ENCODE measurements around the gene ARHGEF12.
A peak's percentile ranks its signal among the peaks of the same experiment; 100 is the strongest.

The ARHGEF12 gene

DNA sequence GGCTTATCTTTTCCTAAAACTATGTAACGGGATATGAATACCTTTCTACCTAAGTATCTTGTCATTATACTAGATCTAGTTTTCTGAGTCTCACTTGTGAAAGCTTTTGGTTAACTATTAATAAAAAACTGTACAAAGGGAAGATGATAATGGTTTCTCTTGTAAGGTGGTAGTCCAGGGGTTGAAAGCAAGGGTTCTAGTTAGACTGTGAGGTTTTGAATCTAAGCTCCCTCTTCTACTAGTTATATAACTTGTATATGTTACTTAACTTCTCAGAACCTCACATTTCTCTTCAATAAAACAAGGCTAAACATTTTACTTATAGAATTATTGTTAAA lies 54.3 kb downstream of the ARHGEF12 start:
- no peak for DNase-seq

- DNase-seq = no peak
Observed at GRCh38 chr11:120391292-120391691, 55.1 kb downstream of the ARHGEF12 start.

DNA sequence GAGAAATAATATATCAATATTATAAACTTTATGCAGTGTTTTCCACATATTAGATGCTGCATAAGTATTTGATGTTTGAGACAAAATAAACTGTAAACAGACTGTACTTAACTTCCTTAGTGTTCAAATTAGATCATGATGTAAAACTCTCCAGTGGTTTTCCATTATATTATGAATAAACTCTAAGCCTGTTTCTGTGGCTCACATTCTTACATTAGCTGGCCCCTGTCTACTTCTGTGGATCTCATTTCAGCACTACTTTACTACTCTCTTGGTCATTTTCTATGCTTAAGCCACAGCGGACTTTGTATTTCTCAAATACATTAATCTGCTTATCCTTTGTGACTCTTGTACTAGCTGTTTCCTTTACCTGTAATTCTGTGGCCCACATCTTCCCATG lies 55.6 kb downstream of the ARHGEF12 start:
- no peak for DNase-seq

GRCh38 chr11:120392314-120392713 lies 56.1 kb downstream of the ARHGEF12 start:
- no peak for DNase-seq

- DNase-seq = no peak
Observed at GRCh38 chr11:120392793-120393192, 56.6 kb downstream of the ARHGEF12 start.

GRCh38 chr11:120394119-120394518 lies 57.9 kb downstream of the ARHGEF12 start:
- no peak for DNase-seq

DNA sequence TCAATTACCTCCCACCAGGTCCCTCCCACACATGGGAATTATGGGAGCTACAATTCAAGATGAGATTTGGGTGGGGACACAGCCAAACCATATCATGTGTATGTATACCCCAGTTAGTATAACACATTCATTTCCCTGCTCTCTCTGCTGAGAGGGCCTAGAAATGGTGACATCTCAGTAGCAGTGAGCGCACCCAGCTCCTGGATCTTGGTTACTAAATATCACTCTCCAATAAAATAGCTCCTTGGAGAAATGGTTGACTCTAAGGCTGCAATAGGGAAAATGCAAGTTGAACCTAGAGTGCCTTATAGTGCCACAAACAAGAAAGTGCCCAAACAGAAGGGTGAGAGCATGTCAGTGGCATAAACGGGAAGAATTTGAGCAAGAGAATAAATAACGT lies 59.6 kb downstream of the ARHGEF12 start:
- DNase-seq = no peak

- no peak for DNase-seq
Observed at GRCh38 chr11:120398132-120398531, 61.9 kb downstream of the ARHGEF12 start.

GRCh38 chr11:120399307-120399706 lies 63.1 kb downstream of the ARHGEF12 start:
- DNase-seq = no peak

DNA sequence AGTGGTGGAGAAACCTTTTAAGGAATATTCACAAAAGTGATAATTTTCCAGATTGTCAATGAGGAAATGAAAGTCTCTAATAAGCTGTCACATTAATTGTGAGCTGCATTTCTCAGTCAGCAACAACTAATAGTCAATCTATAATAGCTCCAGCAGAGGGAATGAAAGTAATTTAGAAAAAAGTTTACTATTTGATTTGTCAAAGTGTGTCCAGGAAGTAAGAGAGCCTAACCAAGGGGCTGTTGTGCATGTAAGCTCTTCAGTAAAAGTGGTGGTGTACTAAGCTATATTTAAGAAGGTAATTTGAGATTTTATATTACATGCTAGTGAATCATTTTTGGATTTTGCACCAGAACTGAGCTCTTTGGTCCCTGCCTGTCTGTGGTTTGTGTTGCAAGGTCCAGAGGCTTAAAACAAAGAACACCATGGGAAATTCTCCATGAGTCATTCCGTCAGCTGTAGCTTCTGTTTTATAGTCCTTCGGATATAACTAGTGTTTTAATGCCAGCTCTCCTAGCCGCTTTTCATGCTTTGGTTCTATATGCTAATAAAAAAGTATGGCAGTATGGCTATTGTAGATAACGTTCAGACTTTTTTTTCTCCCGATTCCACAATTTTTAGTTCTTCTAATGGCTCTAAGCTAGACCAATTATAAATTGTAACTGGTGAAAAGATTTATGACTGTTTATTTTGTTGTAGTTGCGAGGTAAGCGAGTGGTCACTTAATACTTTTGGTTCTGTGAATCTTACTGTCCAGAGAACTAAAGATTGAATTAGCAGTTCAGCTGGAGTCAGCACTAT lies 64.6 kb downstream of the ARHGEF12 start:
- peak; percentile 69 for DNase-seq

GRCh38 chr11:120401506-120401905 lies 65.3 kb downstream of the ARHGEF12 start:
- no peak for DNase-seq

DNA sequence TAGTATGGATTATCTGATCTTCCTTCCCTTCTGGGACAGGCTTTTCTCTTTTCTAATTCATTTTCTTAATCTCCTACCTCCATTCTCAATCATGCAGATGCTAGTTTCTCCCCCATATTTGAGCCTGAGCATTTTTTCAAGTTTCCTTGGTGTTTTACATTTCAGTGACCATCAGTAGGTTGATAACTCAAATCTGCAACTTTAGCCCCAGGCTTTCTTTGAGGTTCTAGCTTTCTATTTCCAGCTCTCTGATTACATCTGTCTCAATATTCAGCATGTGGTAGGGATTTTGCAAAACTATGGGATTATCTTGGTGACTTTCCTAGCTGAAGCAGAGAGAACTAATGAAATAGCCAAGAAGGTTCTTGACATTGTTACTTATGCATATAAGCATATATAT lies 67.8 kb downstream of the ARHGEF12 start:
- DNase-seq = no peak

DNA sequence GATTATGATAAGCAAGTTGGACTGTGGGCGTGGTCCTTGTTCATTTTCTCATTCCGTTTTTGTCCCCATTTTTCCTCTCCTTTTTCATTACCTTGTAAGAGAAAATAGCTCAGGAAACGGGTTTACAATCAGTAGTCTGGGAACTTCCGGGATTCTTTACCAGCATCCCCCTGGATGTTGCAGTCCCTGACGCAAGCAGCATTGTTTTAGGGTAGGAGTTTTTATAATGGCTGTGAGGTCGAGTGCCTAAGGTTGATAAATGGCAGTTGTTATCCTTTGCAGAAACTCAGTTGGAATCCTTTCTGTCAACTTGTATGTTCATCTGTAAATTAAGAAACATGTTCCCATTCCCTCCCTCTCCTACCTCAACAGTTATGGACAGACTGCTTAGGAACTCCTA lies 68.3 kb downstream of the ARHGEF12 start:
- no peak for DNase-seq

DNA sequence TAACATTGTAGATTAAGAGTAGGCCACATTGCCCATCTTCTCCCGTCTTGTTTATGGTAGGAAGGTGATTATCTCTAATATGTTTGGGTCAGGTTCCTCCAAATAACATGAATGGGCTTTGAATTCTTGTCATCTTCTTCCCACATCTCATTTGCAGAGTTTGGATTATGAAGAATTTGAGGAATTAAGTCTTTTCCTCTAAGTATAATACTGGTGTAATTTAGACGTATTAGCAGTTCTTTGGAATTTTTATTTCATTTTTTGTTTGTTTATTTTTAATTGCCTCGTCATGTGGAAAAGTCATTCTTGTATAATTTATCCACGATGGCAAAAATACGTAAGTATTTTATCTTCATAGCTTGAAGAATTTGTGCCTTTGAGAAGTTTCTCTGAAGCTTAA lies 73.4 kb downstream of the ARHGEF12 start:
- no peak for DNase-seq

GRCh38 chr11:120410622-120411380 lies 74.6 kb downstream of the ARHGEF12 start:
- DNase-seq = peak; percentile 30

GRCh38 chr11:120413480-120413879 lies 77.3 kb downstream of the ARHGEF12 start:
- no peak for DNase-seq

GRCh38 chr11:120420572-120420971 lies 84.4 kb downstream of the ARHGEF12 start:
- DNase-seq = no peak

DNA sequence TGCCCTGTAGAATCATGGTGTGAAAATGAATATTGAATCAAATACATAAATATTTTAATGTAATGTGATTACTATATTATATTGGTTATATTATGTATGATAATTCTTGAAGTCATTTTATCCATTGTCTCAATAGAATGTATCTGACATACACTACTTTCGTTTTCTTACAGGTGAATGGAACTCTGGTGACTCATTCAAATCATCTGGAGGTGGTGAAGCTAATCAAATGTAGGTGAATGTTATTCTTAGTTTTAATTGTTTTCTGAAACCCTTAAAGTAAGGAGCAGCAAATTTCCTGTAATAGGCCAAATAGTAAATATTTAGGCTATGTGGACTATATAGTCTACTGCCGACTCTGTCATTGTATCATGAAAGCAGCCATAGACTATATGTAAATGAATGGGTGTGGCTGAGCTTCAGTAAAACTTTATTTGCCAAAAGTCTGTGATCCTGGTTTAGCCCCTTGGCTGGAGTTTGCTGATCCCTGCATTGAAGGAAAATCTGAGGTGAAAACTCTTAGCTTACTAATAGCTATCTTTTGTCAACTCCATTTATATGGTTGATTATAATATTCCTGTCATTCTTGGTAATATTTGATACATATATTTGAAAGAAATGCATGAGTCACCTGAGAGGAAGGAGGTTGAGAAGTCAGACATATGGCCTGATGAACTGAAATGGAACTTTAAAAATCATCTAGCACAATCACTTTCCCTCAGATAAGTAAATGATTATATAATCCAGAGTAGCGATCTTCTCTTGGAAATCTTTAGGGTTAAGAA lies 88.2 kb downstream of the ARHGEF12 start:
- DNase-seq = no peak

- no peak for DNase-seq
Observed at GRCh38 chr11:120424970-120425332, 88.7 kb downstream of the ARHGEF12 start.

- no peak for DNase-seq
Observed at GRCh38 chr11:120425527-120425926, 89.3 kb downstream of the ARHGEF12 start.

- DNase-seq = no peak
Observed at GRCh38 chr11:120430146-120430545, 93.9 kb downstream of the ARHGEF12 start.

GRCh38 chr11:120431633-120432032 lies 95.4 kb downstream of the ARHGEF12 start:
- no peak for DNase-seq
